ENCODE data around the gene PGBD5. TPM values are rescaled to one million over a fixed set of nuclear protein-coding genes. Genes with fewer than 3 reads are reported as not detected.

Gene PGBD5
- total RNA-seq, 1 experiment from 2014 or later, result 0.76 TPM

- no peak for DNase-seq (ENCODE audit: low read depth)
These were observed 29.2 kb downstream of the PGBD5 start for GRCh38 chr1:230396966-230397365.

DNA sequence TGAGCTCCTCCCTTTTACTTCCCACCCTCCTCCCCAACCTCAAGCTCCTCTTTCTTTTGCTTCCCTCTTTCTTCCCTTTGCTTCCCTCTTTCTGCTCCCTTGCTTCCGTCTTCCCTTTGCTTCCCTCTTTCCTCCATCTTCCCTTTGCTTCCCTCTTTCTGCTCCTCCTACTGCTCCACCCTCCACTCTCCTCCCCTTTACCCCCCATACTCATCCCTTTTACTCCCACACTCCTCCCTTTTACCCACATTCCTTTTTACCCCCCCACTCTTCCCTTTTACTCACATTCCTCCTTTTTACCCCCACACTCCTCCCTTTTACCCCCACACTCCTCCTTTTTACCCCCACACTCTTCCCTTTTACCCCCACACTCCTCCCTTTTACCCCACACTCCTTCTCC lies 30.2 kb downstream of the PGBD5 start:
- DNase-seq (ENCODE audit: low read depth), result no peak

DNA sequence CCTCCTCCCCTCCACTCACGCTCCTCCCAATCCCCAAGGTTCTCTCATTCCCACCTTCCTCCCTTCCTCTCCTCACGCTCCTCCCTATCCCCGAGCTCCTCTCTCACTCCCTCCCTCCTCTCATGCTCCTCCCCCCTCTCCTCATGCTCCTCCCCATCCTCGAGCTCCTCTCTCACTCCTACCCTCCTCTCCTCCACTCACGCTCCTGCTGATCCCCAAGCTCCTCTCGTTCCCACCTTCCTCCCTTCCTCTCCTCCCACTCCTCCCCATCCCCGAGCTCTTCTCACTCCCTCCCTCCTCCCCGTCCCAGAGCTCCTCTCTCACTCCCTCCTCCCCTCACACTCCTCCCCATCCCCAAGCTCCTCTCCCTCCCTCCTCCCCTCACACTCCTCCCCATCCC lies 31.4 kb downstream of the PGBD5 start:
- no peak for DNase-seq (ENCODE audit: low read depth)

DNA sequence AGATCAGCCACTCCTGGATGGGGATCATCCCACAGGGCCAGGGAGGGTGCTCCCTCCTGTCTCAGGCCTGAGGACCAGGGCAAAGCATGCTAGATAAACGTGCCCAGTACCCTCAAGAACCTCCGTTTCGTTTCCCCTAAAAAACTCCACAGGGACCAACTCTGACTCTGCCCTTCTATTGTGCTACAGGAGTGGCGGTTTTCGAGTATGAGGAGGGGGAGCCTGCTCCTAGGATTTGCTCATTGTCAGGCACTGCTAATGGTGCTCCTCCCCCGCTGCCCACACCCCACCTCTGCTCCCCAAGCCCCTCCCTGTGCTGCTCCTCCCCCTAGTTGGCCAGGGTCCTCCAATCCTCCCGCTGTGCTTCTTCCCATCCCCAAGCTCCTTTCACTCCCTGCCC lies 32.0 kb downstream of the PGBD5 start:
- DNase-seq (ENCODE audit: low read depth), result no peak

- no peak for DNase-seq (ENCODE audit: low read depth)
These were observed 32.4 kb downstream of the PGBD5 start for GRCh38 chr1:230393722-230394121.

GRCh38 chr1:230392920-230393521 lies 33.1 kb downstream of the PGBD5 start:
- no peak for DNase-seq (ENCODE audit: low read depth)

- DNase-seq (ENCODE audit: low read depth), result no peak
These were observed 33.6 kb downstream of the PGBD5 start for GRCh38 chr1:230392536-230392909.

GRCh38 chr1:230391776-230392535 lies 34.2 kb downstream of the PGBD5 start:
- no peak for DNase-seq (ENCODE audit: low read depth)

DNA sequence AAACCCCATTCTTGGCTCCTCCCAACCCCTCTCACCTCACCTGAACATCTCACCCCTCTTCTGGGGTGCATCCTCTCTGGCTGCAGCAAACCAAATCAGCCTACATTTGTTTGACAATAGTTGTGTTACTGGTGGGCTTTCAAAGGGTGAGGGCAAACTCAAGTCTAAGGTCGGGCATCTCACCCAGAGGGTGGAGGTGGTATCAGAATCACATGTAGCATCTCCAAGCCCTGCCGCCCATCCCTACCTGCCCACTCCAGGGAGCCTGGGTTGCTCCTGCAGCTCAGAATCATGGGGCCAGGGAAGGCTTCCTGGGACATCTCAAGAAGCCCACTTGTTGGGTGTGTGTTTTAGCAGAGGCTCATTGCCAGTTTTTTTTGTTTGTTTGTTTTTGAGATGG lies 35.8 kb downstream of the PGBD5 start:
- DNase-seq (ENCODE audit: low read depth), result no peak

GRCh38 chr1:230387876-230388275 lies 38.3 kb downstream of the PGBD5 start:
- DNase-seq (ENCODE audit: low read depth), result no peak

GRCh38 chr1:230387296-230387695 lies 38.8 kb downstream of the PGBD5 start:
- no peak for DNase-seq (ENCODE audit: low read depth)

DNA sequence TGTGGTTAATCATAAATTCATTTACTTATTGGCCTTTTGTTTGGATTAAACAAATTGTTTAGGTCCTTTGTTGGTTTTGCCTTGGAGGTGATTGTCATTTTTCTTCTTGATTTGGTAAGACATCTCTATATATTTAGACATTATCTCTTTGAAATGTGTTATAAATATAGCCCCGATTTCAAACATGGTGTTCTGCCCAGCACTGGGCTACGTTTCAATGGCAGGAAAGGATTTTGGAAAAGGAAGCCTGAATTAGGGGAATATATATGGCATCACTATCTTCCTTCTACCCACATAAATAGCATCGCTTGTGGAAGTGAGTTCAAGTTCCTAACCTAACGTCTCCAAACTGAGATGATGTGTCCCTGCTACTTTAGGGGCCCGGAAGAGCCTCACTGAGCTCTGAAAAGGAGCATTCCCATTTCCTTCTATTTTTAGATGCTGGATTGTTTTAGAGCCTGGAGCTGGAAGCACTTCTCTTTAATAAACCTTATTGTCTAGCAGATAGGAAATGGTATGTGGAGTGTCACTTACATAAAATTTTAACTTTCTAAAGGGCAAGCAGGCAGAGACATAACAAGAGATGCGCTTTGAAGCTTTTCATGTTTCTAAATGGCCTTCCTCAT lies 39.4 kb downstream of the PGBD5 start:
- no peak for DNase-seq (ENCODE audit: low read depth)

DNA sequence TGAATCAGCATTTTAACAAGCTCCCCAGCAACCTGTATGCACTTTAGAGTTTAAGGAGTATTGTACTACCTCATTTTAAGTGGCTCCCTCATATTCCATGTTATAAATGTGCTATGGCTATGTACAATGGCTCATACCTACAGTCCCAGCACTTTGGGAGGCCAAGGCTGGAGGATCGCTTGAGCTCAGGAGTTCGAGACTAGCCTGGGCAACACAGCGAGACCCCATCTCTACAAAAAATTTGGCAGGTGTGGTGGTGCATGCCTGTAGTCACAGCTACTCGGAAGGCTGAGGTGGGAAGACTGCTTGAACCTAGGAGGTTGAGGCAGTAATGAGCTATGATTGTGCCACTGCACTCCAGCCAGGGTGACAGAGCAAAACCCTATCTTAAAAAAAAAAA lies 40.2 kb downstream of the PGBD5 start:
- DNase-seq (ENCODE audit: low read depth), result no peak

DNA sequence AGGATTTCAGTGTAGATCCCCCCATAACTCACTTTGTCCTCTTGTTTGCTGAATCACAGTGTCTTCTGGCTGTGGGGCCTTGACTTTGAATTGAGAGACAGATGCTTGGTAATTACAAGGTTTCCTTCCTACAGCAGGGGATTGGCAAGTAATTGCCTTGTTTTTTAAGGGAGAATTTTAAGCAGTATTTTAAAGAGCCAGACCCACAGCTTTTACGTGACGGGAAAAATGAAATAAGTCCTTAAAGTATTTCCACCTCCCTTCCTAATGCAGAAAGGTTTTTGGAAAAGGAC lies 41.0 kb downstream of the PGBD5 start:
- no peak for DNase-seq (ENCODE audit: low read depth)

- no peak for DNase-seq (ENCODE audit: low read depth)
These were observed 41.6 kb downstream of the PGBD5 start for GRCh38 chr1:230384380-230385157.

DNA sequence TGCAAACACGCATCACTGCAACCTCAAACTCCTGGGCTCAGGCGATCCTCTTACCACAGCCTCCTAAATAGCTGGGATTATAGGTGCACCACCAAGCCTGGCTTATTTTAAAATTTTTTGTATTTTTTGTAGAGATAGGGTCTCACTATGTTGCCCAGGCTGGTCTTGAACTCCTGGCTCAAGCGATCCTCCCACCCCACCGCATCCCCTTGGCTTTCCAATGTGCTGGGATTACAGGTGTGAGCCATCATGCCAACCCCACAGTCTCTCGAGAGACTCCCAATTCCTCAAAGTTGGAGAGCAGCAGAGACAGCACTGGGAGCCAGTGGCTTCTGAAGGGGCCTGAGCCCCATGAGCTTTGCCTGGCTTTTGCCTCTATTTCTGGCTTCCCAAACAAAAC lies 42.7 kb downstream of the PGBD5 start:
- no peak for DNase-seq (ENCODE audit: low read depth)

GRCh38 chr1:230382001-230382491 lies 44.1 kb downstream of the PGBD5 start:
- peak; percentile 66 for DNase-seq (ENCODE audit: low read depth)

DNA sequence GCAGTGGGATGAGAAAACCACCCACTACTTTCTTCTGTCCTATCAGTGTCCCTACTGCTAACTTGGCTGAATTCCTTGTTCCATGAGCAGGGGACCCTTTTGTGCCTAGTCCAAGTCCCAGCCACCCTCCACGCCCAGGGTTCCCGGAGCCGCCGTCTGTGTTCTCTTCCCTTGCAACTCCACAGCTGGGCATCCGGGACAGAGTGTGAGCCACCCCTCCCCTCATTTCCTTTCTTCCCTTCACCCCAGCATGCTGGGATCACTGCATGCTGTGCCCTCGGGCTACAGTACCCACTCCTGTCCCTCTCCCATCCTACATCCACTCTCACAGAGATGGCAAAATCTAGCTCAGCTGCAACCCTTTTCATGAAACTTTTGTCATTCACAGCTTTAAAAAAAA lies 44.5 kb downstream of the PGBD5 start:
- no peak for DNase-seq (ENCODE audit: low read depth)

DNA sequence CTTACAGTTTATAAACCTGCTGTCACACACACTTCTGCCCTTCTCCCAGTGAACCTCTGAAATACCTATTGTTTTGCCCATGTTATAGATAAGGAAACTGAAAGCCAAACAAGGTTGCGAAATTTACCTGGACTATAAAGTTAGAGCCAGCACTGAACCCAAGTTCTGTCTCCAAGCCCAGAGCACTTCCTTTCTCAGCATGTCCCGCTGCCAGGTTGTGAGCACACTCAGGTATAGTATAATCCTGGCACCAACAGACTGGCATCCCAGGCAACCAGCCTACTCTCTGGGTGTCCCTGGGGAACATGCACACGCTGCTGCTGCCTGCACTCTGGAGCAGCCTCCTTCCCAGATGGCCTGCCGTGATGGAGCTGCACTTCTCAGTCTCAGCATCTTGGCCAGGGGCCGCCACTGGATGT lies 45.1 kb downstream of the PGBD5 start:
- no peak for DNase-seq (ENCODE audit: low read depth)

DNA sequence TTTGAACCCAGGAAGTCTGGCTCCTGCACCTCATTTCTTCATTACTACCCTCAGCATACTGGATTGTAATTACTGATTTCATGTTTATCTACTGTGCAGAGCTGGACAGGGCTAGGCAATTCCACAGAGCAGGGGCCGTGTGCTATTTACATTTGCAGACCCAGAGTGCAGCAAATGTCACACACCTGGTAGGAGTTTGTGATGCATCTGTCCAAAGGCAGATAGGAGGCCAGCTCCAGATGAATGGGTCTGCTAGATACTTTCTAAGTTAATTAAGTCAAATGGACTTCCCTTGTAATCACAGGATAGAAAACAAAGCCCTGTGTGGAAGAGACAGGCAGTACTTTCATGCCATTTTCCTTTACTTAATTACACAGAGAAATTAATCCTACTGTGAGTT lies 46.2 kb downstream of the PGBD5 start:
- no peak for DNase-seq (ENCODE audit: low read depth)

DNA sequence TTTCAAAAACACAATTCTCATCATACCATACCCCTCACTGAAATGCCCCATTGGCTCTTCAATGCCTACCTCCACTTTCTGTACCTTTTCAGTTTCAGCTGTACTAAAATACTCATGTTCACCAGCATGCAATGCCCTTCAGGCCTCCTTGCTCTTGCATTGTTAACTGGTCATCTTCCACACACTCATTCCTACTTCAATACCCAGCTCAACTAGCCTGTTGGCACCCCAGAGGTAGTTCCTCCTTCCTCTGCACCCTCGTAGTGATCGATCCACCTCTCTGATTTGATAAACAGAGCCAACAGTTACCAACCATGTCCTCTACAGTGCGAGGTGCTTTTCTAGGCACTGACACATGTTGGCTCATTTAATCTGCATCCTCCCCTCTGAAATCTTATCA lies 46.7 kb downstream of the PGBD5 start:
- DNase-seq (ENCODE audit: low read depth), result no peak

DNA sequence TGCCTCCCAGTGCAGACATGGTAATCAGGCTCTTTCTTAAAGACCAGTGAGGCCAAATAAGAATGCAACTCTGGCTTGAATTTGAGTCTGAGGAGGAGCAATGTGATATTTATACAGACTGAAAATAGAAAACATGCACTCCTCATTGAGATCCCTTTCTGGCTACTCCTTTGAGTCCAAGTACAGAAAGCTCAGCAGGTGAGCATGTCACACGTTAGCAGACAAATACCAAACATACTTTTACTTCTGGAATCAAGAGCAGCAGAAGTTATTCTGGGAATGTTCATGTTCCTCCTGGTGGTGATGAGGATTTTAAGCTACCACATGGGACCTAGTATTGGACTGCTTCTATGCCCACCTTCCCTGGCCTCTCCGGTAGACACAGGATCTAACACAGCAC lies 48.3 kb downstream of the PGBD5 start:
- DNase-seq (ENCODE audit: low read depth), result no peak

GRCh38 chr1:230377324-230377723 lies 48.8 kb downstream of the PGBD5 start:
- no peak for DNase-seq (ENCODE audit: low read depth)
